Right lobe of liver (tissue), 4 donors: ENCODE results near the gene GPC5.
"Not testable (repeated sequence)": the region's sequence is repeated elsewhere in the genome, so short reads cannot be mapped to it uniquely, and the experiment has no call there.

Experiments used
- POLR2A ChIP-seq: fragments of 450-650 bp; IDR thresholded peaks from one replicate; pipeline ENCODE4 v1.6.1; 2017; ENCODE audit warnings: antibody characterized with exemption, mild to moderate bottlenecking
- TF ChIP-seq, protein P1 (sequence below), 4 donors: fragments of 200-600 bp in 3 of 4; fragments of 450-650 bp in 1 of 4; IDR thresholded peaks; one replicate each; pipeline versions ENCODE4 v1.5.1 to v1.8.0; 2016 to 2022; ENCODE audit warnings: antibody characterized with exemption in 4 of 4, mild to moderate bottlenecking in 2 of 4
- donor health status: DM: no; HTN: no; CAD: no.
- donor health status: DM: no; HTN: no; CAD: no.
- donor health status: DM: no; HTN: yes; CAD: no.

GRCh38 chr13:91416579-91416978 lies 18.2 kb downstream of the GPC5 start:
- not testable (repeated sequence) for TF ChIP-seq POLR2A
- TF ChIP-seq, protein P1, sequence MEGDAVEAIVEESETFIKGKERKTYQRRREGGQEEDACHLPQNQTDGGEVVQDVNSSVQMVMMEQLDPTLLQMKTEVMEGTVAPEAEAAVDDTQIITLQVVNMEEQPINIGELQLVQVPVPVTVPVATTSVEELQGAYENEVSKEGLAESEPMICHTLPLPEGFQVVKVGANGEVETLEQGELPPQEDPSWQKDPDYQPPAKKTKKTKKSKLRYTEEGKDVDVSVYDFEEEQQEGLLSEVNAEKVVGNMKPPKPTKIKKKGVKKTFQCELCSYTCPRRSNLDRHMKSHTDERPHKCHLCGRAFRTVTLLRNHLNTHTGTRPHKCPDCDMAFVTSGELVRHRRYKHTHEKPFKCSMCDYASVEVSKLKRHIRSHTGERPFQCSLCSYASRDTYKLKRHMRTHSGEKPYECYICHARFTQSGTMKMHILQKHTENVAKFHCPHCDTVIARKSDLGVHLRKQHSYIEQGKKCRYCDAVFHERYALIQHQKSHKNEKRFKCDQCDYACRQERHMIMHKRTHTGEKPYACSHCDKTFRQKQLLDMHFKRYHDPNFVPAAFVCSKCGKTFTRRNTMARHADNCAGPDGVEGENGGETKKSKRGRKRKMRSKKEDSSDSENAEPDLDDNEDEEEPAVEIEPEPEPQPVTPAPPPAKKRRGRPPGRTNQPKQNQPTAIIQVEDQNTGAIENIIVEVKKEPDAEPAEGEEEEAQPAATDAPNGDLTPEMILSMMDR (IDR thresholded peaks at IDR 0.05), result not testable (repeated sequence)
